MG63 (cell line): ENCODE measurements around the gene ZNF48. TPM values are rescaled to one million over a fixed set of nuclear protein-coding genes. Genes with fewer than 3 reads are reported as not detected.
A peak's percentile ranks its signal among the peaks of the same experiment; 100 is the strongest.

Experiments
- DNase-seq: peaks from one replicate; pipeline ENCODE4 v3.0.0-alpha.2; 2020
- H3K27me3 ChIP-seq: fragments of 250-450 bp; sonication (Bioruptor Pico); 2 replicates; pipeline ENCODE4 v1.5.1; 2020; ENCODE audit warnings: mild to moderate bottlenecking, moderate library complexity
- H3K36me3 ChIP-seq: fragments of 250-450 bp; sonication (Bioruptor Pico); 2 replicates; pipeline ENCODE4 v1.5.1; 2020; ENCODE audit warnings: mild to moderate bottlenecking, moderate library complexity
- H3K4me3 ChIP-seq: fragments of 250-450 bp; sonication (Bioruptor Pico); 2 replicates; pipeline ENCODE4 v1.5.1; 2020; ENCODE audit warnings: mild to moderate bottlenecking, moderate library complexity
- H3K9me3 ChIP-seq: fragments of 250-450 bp; sonication (Bioruptor Pico); 2 replicates; pipeline ENCODE4 v1.5.1; 2020; ENCODE audit warnings: mild to moderate bottlenecking, moderate library complexity
- total RNA-seq: library from RNA; depleted of rRNA; stranded (reverse); fragments of >200 nt; shearing (Covaris generic); gene quantifications from 2 replicates; pipeline ENCODE4 v1.2.3, GENCODE V29; 2014; ENCODE audit warnings: low replicate concordance; rRNA removed

The ZNF48 gene
- total RNA-seq = 17.2 and 19.8 TPM in 2 replicates

- Histone ChIP-seq H3K9me3 (no peaks in the 10 kb centered on the region), H3K27me3 (no peaks in the 10 kb centered on the region), H3K36me3 (peaks cover 17% of the 10 kb centered on the region), H3K4me3 (peak within 1 kb of the TSS; percentile 97)
- peak; percentile 86 for DNase-seq
Measured at GRCh38 chr16:30395155-30395991, at the start of gene ZNF48. ZNF48 (plus strand) TSS chr16:30395420; CDS start chr16:30395795, 375 bp downstream.

GRCh38 chr16:30346286-30346685 is 48.9 kb upstream of the ZNF48 start:
- no peaks in the 10 kb centered on the region for H3K9me3 ChIP-seq
- no peaks in the 10 kb centered on the region for H3K27me3 ChIP-seq
- H3K4me3 ChIP-seq = no peak overlapping the region
- H3K36me3 ChIP-seq = peaks cover 13% of the 10 kb centered on the region
- DNase-seq = no peak

GRCh38 chr16:30348113-30348512 is 47.1 kb upstream of the ZNF48 start:
- H3K9me3 ChIP-seq = no peaks in the 10 kb centered on the region
- no peak for DNase-seq
- no peak overlapping the region for H3K4me3 ChIP-seq
- H3K27me3 ChIP-seq = no peaks in the 10 kb centered on the region
- peaks cover 29% of the 10 kb centered on the region for H3K36me3 ChIP-seq

- H3K36me3 ChIP-seq = peaks cover 37% of the 10 kb centered on the region
- H3K27me3 ChIP-seq = no peaks in the 10 kb centered on the region
- no peak overlapping the region for H3K4me3 ChIP-seq
- no peaks in the 10 kb centered on the region for H3K9me3 ChIP-seq
- DNase-seq = no peak
Measured at GRCh38 chr16:30348929-30349328, 46.3 kb upstream of the ZNF48 start.

- no peaks in the 10 kb centered on the region for H3K27me3 ChIP-seq
- peaks cover 37% of the 10 kb centered on the region for H3K36me3 ChIP-seq
- H3K4me3 ChIP-seq = no peak overlapping the region
- H3K9me3 ChIP-seq = no peaks in the 10 kb centered on the region
- DNase-seq = no peak
Measured at GRCh38 chr16:30349675-30350074, 45.5 kb upstream of the ZNF48 start.

GRCh38 chr16:30350134-30350871 is 44.9 kb upstream of the ZNF48 start:
- DNase-seq = no peak
- Histone ChIP-seq H3K27me3 (no peaks in the 10 kb centered on the region), H3K9me3 (no peaks in the 10 kb centered on the region), H3K4me3 (no peak overlapping the region), H3K36me3 (peaks cover 37% of the 10 kb centered on the region)

- Histone ChIP-seq H3K4me3 (no peak overlapping the region), H3K27me3 (no peaks in the 10 kb centered on the region), H3K36me3 (peaks cover 37% of the 10 kb centered on the region), H3K9me3 (no peaks in the 10 kb centered on the region)
- DNase-seq = no peak
Measured at GRCh38 chr16:30351001-30351441, 44.2 kb upstream of the ZNF48 start.

- Histone ChIP-seq H3K9me3 (no peaks in the 10 kb centered on the region), H3K36me3 (peaks cover 44% of the 10 kb centered on the region), H3K27me3 (no peaks in the 10 kb centered on the region), H3K4me3 (no peak overlapping the region)
- peak; percentile 97 for DNase-seq
Measured at GRCh38 chr16:30351586-30352419, 43.4 kb upstream of the ZNF48 start.

GRCh38 chr16:30352488-30353401 is 42.5 kb upstream of the ZNF48 start:
- Histone ChIP-seq H3K4me3 (no peak overlapping the region), H3K36me3 (peaks cover 53% of the 10 kb centered on the region), H3K9me3 (no peaks in the 10 kb centered on the region), H3K27me3 (no peaks in the 10 kb centered on the region)
- no peak for DNase-seq

- no peaks in the 10 kb centered on the region for H3K9me3 ChIP-seq
- no peaks in the 10 kb centered on the region for H3K27me3 ChIP-seq
- H3K36me3 ChIP-seq = peaks cover 62% of the 10 kb centered on the region
- DNase-seq = no peak
- H3K4me3 ChIP-seq = peak overlapping the region; percentile 96
Measured at GRCh38 chr16:30353438-30354129, 41.6 kb upstream of the ZNF48 start.

GRCh38 chr16:30354423-30355143 is 40.6 kb upstream of the ZNF48 start:
- Histone ChIP-seq H3K36me3 (peaks cover 69% of the 10 kb centered on the region), H3K27me3 (no peaks in the 10 kb centered on the region), H3K4me3 (peak overlapping the region; percentile 96), H3K9me3 (no peaks in the 10 kb centered on the region)
- DNase-seq = no peak

- DNase-seq = peak; percentile 100
- peaks cover 69% of the 10 kb centered on the region for H3K36me3 ChIP-seq
- H3K9me3 ChIP-seq = no peaks in the 10 kb centered on the region
- H3K27me3 ChIP-seq = no peaks in the 10 kb centered on the region
- H3K4me3 ChIP-seq = peak within 1 kb of the TSS; percentile 96
Measured at GRCh38 chr16:30355144-30355953, 39.9 kb upstream of the ZNF48 start, which contains the start of gene CD2BP2. CD2BP2 (minus strand) TSS chr16:30355308; CDS start chr16:30354681, 627 bp downstream.

GRCh38 chr16:30355954-30356308 is 39.3 kb upstream of the ZNF48 start:
- Histone ChIP-seq H3K4me3 (peak overlapping the region; percentile 96), H3K9me3 (no peaks in the 10 kb centered on the region), H3K36me3 (peaks cover 69% of the 10 kb centered on the region), H3K27me3 (no peaks in the 10 kb centered on the region)
- DNase-seq = no peak
